Neural cell (in vitro differentiated cells): Measurements from ENCODE around the gene CCNDBP1. TPM values are rescaled to one million over a fixed set of nuclear protein-coding genes. Genes with fewer than 3 reads are reported as not detected.

ENCODE experiments used
- H2AFZ ChIP-seq: fragments of 200-600, 300-800 bp; sonication (generic), shearing (Covaris generic); 2 replicates; pipeline ENCODE4 v1.6.0; 2014; ENCODE audit warnings: low read depth, mild to moderate bottlenecking, antibody characterized with exemption, low read length, moderate library complexity
- H3F3A ChIP-seq: fragments of 200-600 bp; shearing (Covaris generic); 2 replicates; pipeline ENCODE4 v1.6.1; 2016; ENCODE audit warnings: mild to moderate bottlenecking, moderate library complexity, mixed read lengths, antibody characterized with exemption, low read length; ENCODE audit not compliant: insufficient read depth, poor library complexity, severe bottlenecking
- H3K27ac ChIP-seq: fragments of 200-600, 300-800 bp; sonication (generic), shearing (Covaris generic); 2 replicates; pipeline ENCODE4 v1.5.1; 2014; ENCODE audit warnings: mild to moderate bottlenecking, low read length, moderate library complexity
- H3K27me3 ChIP-seq: fragments of 300-800, 200-600 bp; sonication (generic), shearing (Covaris generic); 2 replicates; pipeline ENCODE4 v1.6.0; 2014; ENCODE audit warnings: mild to moderate bottlenecking, low read depth, low read length, moderate library complexity; ENCODE audit not compliant: insufficient read depth
- H3K36me3 ChIP-seq: fragments of 300-800, 200-600 bp; sonication (generic), shearing (Covaris generic); 2 replicates; pipeline ENCODE4 v1.5.1; 2014; ENCODE audit warnings: mild to moderate bottlenecking, antibody characterized with exemption, low read length, moderate library complexity; ENCODE audit not compliant: insufficient read depth
- H3K4me2 ChIP-seq: fragments of 300-800, 200-600 bp; sonication (generic), shearing (Covaris generic); 2 replicates; pipeline ENCODE4 v1.6.0; 2014; ENCODE audit warnings: mild to moderate bottlenecking, low read length
- H3K4me3 ChIP-seq: fragments of 300-800, 200-600 bp; sonication (generic), shearing (Covaris generic); 2 replicates; pipeline ENCODE4 v1.5.1; 2014; ENCODE audit warnings: mild to moderate bottlenecking, low read length, moderate library complexity
- H3K79me2 ChIP-seq: fragments of 200-600 bp; shearing (Covaris generic); replicated peaks from 2 replicates; pipeline ENCODE4 v1.6.0; 2014; ENCODE audit warnings: mild to moderate bottlenecking, low read length, moderate library complexity; ENCODE audit not compliant: insufficient read depth
- H3K9ac ChIP-seq: fragments of 300-800, 200-600 bp; sonication (generic), shearing (Covaris generic); 2 replicates; pipeline ENCODE4 v1.6.1; 2016; ENCODE audit warnings: mild to moderate bottlenecking, low read length, mixed read lengths
- H3K9me2 ChIP-seq: fragments of 200-600 bp; shearing (Covaris generic); 2 replicates; pipeline ENCODE4 v1.6.1; 2016; ENCODE audit warnings: mild to moderate bottlenecking, low read length, mixed read lengths; ENCODE audit not compliant: insufficient read depth
- H3K9me3 ChIP-seq: fragments of 200-600, 300-800 bp; sonication (generic), shearing (Covaris generic); 2 replicates; pipeline ENCODE4 v1.6.1; 2016; ENCODE audit warnings: mild to moderate bottlenecking, mixed run types, low read length, moderate library complexity, mixed read lengths
- H4K20me1 ChIP-seq: fragments of 200-600 bp; shearing (Covaris generic); 2 replicates; pipeline ENCODE4 v1.6.1; 2016; ENCODE audit warnings: mild to moderate bottlenecking, mixed run types; ENCODE audit not compliant: insufficient read depth
- EP300 ChIP-seq: fragments of 450-650 bp; conservative IDR thresholded peaks from 2 replicates; pipeline ENCODE4 v1.6.1; 2014; ENCODE audit warnings: antibody characterized with exemption, mild to moderate bottlenecking, moderate library complexity; ENCODE audit not compliant: poor library complexity, severe bottlenecking
- EZH2 ChIP-seq: fragments of 200-600, 300-800 bp; shearing (Covaris generic), sonication (generic); IDR thresholded peaks from 2 replicates; pipeline ENCODE4 v1.6.1; 2014; ENCODE audit warnings: antibody characterized with exemption, low read length, borderline replicate concordance, mild to moderate bottlenecking; ENCODE audit not compliant: insufficient read depth, poor library complexity, severe bottlenecking
- MXI1 ChIP-seq: fragments of 450-650 bp; conservative IDR thresholded peaks from 2 replicates; pipeline ENCODE4 v1.6.1; 2014; ENCODE audit warnings: antibody characterized with exemption, mild to moderate bottlenecking; ENCODE audit not compliant: poor library complexity, severe bottlenecking
- POLR2AphosphoS5 ChIP-seq: IDR thresholded peaks from 2 replicates; pipeline ENCODE4 v1.6.1; 2012
- RAD21 ChIP-seq: fragments of 450-650 bp; conservative IDR thresholded peaks from 2 replicates; pipeline ENCODE4 v1.6.1; 2014; ENCODE audit warnings: antibody characterized with exemption, mild to moderate bottlenecking, moderate library complexity
- REST ChIP-seq: IDR thresholded peaks from 2 replicates; pipeline ENCODE4 v1.6.1; 2012; ENCODE audit warnings: borderline replicate concordance
- SMC3 ChIP-seq: fragments of 450-650 bp; conservative IDR thresholded peaks from 2 replicates; pipeline ENCODE4 v1.6.1; 2014; ENCODE audit warnings: antibody characterized with exemption, mild to moderate bottlenecking, moderate library complexity; ENCODE audit not compliant: poor library complexity
- TAF1 ChIP-seq: IDR thresholded peaks from 2 replicates; pipeline ENCODE4 v1.6.1; 2012; ENCODE audit warnings: low read depth
- polyA plus RNA-seq: library from polyadenylated mRNA; depleted of rRNA; stranded (reverse); fragments of >200 nt; gene quantifications from 2 replicates; pipeline ENCODE4 v1.2.3, GENCODE V29; 2014
- TF ChIP-seq, protein P1 (sequence below): fragments of 450-650 bp; IDR thresholded peaks from 2 replicates; pipeline ENCODE4 v1.5.1; 2014; ENCODE audit warnings: antibody characterized with exemption, mild to moderate bottlenecking, moderate library complexity; ENCODE audit not compliant: poor library complexity, severe bottlenecking

CCNDBP1 gene
- polyA plus RNA-seq, 1 donor from 2014 or later: 67.6 TPM

DNA sequence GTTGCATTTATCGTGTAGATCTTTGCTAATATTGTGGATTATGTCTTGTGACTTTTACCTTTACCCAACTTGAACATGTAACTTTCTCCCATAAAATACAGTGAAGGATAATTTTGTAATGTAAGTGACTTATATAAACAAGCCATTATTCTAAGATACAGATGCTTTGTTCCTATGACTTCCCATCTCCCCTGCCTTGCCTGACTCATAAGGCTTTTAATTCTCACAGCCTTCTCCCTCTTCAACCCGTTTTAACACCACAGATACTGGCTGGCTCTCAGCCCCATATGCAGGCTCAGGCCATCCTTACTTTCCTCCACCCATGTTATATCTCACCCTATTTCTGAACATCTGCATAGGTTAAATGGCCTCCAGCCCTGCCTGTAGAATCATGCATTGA is 4.1 kb downstream of the CCNDBP1 start:
- H3K4me2 ChIP-seq: no peak overlapping the region
- peaks cover 16% of the 10 kb centered on the region for H3K79me2 ChIP-seq
- H2AFZ ChIP-seq: no peak overlapping the region
- no peaks in the 10 kb centered on the region for H4K20me1 ChIP-seq
- no peak overlapping the region for H3K4me3 ChIP-seq
- TF ChIP-seq, protein P1, sequence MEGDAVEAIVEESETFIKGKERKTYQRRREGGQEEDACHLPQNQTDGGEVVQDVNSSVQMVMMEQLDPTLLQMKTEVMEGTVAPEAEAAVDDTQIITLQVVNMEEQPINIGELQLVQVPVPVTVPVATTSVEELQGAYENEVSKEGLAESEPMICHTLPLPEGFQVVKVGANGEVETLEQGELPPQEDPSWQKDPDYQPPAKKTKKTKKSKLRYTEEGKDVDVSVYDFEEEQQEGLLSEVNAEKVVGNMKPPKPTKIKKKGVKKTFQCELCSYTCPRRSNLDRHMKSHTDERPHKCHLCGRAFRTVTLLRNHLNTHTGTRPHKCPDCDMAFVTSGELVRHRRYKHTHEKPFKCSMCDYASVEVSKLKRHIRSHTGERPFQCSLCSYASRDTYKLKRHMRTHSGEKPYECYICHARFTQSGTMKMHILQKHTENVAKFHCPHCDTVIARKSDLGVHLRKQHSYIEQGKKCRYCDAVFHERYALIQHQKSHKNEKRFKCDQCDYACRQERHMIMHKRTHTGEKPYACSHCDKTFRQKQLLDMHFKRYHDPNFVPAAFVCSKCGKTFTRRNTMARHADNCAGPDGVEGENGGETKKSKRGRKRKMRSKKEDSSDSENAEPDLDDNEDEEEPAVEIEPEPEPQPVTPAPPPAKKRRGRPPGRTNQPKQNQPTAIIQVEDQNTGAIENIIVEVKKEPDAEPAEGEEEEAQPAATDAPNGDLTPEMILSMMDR: no peak
- no peak for TF ChIP-seq TAF1
- TF ChIP-seq RAD21: no peak
- no peak for TF ChIP-seq EZH2
- TF ChIP-seq POLR2AphosphoS5: no peak
- no peak for TF ChIP-seq REST
- TF ChIP-seq EP300: no peak
- TF ChIP-seq MXI1: no peak
- no peak for TF ChIP-seq SMC3
- H3K9ac ChIP-seq: no peak overlapping the region
- H3K27me3 ChIP-seq: no peaks in the 10 kb centered on the region
- H3F3A ChIP-seq: no peaks in the 10 kb centered on the region
- H3K9me2 ChIP-seq: no peaks in the 10 kb centered on the region
- H3K9me3 ChIP-seq: no peaks in the 10 kb centered on the region
- no peak overlapping the region for H3K27ac ChIP-seq
- no peaks in the 10 kb centered on the region for H3K36me3 ChIP-seq

GRCh38 chr15:43190178-43190577 is 5.0 kb downstream of the CCNDBP1 start:
- H3K36me3 ChIP-seq: no peaks in the 10 kb centered on the region

More at GRCh38 chr15:43190178-43190577, 5.0 kb downstream of the CCNDBP1 start:
- H4K20me1 ChIP-seq: no peaks in the 10 kb centered on the region
- no peak overlapping the region for H3K9ac ChIP-seq
- no peaks in the 10 kb centered on the region for H3K9me3 ChIP-seq
- H3K27me3 ChIP-seq: no peaks in the 10 kb centered on the region
- H3K9me2 ChIP-seq: no peaks in the 10 kb centered on the region
- H2AFZ ChIP-seq: no peak overlapping the region
- no peaks in the 10 kb centered on the region for H3F3A ChIP-seq
- H3K79me2 ChIP-seq: peaks cover 16% of the 10 kb centered on the region
- no peak overlapping the region for H3K4me3 ChIP-seq
- no peak overlapping the region for H3K27ac ChIP-seq
- TF ChIP-seq MXI1: no peak
- no peak for TF ChIP-seq RAD21
- no peak for TF ChIP-seq EZH2
- no peak for TF ChIP-seq EP300
- no peak for TF ChIP-seq POLR2AphosphoS5
- no peak for TF ChIP-seq TAF1
- no peak for TF ChIP-seq SMC3
- TF ChIP-seq REST: no peak
- TF ChIP-seq, protein P1: no peak
- no peak overlapping the region for H3K4me2 ChIP-seq
